Activated naive CD4-positive, alpha-beta T cell (primary cell): ENCODE data around the gene SETBP1.
A peak's percentile ranks its signal among the peaks of the same experiment; 100 is the strongest.

Experiments
- DNase-seq, 4 experiments: peaks; one replicate each; lab custom pipeline; 2025; lab: John Stamatoyannopoulos, UW

The SETBP1 gene

DNA sequence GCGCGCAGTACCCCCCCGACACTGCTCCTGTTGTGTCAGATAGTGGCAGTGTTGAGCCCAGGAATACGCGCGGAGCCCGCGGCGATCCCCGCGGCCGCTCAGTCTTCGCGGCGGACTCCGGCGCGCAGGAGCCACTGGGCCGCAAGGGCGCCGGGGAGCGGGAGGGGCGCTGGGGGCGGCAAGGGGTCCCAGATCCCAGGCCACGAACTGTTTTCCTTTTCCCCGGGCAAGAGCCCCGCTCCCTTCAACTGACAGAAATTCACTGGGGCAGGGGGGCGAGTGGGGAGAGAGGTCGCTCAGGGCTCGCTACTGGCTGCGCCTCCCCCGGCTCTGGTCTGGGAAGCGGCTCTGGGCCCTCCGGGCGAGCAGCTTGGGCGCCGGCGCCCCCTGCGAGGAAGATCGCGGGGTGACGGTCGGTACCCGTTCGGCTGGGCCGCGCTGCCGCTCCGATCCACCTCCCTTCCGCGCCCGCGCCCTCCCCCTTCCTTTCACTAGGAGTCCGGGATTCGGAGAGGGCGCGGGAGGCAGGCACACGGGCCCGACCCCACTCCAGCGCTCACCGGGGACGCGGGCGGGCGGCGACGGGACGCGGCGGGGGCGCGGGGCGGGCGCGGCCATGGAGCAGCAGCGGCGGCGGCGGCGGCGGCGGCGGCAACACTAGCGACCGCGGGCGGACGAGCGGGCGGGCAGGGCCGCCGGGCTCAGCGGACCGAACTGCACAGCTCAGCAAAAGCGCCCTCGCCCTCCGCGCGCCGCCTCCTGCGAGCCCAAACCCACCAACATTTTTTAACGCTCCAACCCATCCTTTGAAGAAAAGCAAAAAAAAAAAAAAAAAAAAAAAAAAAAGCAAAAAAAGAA is 1.4 kb upstream of the SETBP1 start:
- DNase-seq: peak in 3 of 4 experiments; percentile 2 to 8 (median 7)

DNA sequence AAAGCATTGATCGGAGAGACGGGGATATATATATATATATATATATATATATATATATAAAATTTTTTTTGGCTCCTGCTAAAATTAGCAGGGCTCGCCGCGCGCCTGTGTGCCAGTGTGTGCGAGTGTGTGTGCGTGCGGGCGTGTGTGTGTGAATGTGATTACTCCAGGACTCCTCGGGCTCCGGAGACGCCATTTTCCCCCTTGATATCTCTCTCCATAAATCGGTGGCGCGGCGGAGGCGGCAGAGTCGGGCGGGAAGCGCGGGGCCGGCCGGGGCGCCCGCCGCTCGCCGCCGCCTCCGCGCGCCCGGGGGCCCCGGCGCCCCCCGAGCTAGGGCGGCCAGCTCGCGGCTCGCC is 795 bp upstream of the SETBP1 start:
- no peak for DNase-seq

DNA sequence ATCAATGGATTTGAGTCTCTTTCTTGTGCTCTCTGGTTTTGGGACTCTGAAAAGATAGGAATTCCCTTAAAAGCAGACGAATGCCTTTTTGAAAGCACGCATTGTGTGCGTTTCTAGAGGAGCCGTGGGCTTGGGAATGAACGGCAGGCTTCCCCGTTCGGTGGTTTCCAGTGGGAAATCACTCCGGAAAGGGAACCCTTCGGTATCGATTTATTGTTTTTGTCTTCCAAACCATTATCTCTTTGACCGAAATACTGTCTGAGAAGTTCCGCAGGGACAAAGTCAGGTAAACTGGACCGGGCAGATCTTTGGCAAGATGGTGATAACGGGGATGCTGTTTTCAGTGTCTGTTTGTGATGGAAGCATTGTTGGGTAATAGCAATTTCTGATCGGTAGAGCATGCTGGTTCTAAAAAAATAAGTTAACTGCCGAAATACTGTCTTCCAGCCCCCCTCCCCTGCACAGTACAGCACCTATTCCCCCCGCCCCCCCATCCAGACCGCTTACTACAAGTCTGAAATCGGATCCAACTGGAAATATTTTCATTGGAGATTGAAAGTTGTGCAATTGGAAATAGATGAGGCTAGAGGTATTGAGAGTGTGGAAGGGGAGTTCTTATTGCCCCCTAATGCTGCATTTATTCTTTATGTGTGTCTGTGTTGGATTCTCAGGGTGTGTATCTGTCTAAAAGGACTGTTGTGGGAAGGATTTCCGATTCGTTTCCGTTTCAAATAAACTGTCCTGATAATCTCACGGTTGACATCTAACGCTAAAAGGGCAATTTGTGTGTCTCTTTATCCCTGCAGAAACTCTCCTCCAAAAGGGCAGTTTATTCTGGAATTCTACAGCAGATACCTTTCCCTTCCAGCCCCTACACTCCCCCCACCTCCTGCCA is 635 bp downstream of the SETBP1 start:
- no peak for DNase-seq

DNA sequence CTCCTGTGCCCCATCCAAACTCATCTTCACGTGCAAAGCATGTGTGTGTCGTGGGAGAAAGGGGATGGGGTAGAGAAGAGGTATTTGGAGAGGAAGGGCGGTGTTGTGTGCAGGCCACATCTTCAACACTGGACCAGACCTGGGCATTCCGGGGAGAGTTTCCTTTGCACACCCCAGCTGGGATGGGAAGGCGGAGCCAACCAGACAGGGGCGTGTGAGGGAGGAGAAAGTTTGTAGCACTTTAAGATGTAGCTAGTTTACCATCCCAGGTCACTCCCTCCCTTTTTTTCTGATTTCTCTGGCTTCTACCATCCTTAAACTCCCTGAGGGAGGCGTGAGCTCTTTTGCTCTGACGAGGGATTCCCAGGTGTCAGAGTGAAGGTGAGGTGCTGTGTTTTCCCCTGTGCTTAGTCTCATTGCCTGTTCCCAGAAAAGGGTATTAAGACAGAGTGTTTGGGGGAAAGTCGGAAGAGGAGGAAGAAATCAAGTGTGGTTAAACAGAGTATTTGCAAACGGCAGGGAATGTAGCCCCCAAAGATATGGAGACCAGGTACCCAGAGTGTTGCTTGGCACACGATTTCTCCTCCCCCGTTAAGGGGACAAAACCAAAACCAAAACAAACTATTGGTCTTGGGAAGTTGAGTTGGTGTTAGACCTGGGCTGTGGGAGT is 1.6 kb downstream of the SETBP1 start:
- DNase-seq: no peak

DNA sequence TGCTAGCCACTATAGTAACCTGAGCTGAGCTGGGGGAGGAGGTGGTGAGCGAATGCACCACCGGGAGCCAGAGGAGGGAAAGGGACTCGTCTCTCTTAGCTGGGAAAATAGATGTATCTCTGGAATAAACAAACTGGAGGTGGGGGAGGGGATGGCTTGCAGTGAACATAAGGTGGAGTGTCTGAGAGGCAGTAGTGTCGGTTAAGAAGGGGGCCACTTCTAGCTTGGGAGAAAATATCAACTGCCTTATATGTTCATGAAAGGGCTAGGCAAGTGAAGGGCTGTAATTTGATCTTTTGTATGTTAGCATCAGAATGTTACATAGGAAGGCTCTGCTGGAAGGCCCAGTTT is 2.2 kb downstream of the SETBP1 start:
- no peak for DNase-seq

DNA sequence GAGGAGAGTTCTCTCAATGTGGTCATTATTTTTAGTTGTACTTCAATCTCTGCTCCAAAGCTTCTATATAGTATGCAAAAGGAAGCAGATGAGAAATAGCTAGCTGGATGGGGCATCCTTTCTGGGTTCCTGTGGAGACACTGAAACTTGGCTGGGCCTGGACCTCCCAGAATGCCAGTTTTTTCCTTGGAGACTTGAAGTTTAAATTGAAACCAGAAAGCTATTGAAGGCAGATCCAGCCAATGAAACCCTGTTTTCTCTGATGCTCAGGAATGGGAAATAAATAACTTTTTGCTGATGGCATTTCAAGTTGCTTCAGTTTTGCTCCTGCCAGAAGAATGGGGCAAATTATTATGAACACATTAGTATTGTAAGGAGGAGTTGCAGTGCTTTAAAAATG is 2.9 kb downstream of the SETBP1 start:
- DNase-seq: no peak

DNA sequence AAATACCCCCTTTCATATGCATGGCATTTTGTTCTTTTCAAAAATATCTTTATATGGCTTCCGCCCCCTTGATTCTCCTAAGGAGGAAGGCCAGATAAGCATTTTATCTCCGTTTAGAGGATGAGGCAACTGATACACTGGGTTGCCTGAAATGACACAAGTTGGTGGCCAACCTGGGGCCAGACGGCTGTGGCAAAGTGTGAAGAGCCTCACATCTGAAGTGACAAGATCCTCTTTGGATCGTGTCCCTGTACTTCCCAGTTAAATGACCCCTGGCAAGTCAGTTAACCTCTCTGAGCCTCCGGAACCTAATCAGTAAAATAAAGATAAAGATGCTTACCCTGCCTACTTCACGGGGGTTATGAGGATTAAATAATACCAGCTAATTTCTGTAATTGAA is 4.6 kb downstream of the SETBP1 start:
- no peak for DNase-seq

DNA sequence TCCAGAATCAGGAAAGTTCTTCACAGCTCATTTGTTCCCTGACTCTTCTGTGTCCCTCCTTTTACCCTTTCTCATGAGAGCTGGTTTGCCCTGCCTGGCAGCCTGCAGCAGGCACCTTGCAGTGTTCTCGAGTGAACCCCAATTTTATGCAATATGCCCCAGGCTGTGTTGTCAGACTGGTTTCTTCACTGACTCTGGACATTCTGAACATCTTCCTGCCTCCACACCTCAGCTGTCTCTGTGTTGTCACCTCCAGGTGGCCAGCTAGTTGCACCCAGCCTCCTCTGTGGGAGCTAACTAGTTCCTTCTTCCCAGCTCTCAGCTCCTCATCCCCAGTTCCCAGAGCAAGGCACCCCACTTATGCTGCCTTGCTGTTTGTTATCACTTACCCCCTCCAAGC is 5.5 kb downstream of the SETBP1 start:
- no peak for DNase-seq

DNA sequence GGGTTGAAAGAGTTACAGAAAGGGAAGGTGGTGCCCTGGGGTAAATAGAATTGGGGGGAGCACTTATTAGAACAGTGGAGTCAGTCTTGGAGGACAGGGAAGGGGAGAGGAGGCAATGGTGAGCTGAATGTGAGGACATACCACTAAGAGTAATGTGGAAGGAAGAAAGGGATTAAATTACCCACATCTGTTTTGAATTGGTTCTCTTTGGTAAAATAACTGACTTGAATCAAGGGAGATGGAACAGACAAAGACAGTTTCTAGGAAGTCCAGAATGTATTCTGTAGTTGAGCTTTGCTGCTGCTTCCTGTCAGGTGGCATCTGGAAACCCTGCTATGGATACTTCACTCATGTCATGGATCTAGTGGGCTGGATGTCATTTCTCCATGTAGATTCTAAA is 6.7 kb downstream of the SETBP1 start:
- DNase-seq: no peak

DNA sequence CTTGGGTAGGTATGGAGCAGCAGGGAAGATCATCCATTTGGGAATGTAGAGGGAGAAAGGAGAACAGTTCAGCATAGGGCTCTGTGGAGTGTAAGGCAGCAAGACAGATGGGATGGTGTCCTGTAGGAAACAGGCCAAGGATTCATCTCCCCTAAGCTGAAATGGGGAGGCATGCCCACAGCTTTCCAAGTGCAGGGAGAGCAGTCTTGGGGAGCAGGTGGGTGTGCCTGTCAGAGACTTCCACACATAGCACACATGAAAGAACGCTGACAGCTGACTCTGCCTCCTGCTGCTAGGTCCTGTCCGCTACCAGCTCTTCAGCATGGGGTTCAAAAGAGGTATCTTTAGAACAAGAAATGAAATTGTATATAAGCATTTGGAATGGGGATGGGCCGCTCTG is 9.0 kb downstream of the SETBP1 start:
- no peak for DNase-seq

DNA sequence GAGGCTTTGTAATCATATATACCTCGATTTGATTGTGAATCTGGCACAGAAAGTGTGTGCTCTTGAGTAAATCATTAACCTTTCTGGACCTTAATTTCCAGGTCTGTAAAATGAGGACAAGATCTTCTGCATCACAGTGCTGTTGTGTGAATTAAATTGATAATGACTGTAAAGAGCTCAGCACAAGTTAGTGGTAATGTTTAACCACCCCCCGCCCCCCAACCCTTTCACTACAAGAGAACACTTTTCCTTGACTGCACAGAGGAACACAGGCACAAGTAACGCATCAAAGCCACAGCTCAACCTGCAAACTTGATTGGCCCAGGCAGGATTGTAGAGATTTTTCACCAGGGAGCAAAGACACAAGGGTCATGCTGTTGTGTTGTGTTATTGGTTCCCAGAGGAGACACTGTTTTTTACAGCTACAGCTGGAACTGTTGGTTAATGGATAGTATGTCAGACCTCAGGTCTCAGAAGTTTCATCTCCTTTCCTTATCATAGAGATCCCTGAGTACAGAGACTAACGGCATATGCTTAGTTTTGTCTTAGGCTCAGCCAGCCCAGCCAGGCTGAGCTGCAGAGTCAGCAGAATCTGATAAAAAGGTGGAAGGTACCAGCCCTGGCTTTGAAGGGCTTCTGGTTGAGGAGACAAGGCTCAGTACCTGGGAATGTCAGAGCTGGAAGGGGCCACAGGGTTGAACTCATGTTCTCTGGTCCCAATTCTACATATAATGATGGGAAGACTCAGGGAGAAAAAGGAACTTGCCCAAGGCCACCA is 10.6 kb downstream of the SETBP1 start:
- no peak for DNase-seq

DNA sequence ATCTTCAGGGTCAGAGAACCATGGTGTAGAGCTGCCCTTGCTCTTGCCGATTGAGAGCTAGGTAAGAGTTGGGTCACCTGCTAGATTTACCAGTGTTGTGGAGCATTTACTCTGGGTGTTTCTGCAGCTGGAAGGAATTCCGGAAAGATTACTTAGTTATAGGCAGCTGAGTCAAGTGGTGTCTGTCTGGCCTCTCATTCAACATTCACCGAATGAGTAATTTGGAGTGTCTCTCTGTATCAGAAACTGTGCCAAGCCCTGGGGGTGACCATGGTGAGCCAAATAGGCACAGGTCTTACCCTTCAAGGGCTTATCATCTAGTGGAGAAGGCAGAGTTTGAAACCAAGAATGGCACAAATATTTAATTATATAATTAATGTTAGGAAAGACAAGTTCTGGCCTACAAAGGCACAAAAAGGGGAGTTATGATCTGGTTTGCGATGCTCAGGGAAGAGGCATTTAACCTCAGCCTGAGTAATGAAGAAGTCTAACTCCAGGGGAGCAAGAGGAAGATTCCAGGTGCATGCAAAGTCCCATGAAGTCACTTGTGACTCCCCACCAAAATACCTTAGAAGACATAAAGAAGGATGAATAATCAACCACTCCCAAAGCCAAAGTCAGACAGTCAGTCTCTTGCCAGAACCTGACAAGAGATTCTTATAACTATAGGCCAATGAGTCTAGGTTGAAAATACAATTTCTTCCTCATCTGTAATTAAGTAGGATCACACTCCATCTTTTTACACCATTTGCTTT is 12.5 kb downstream of the SETBP1 start:
- no peak for DNase-seq

DNA sequence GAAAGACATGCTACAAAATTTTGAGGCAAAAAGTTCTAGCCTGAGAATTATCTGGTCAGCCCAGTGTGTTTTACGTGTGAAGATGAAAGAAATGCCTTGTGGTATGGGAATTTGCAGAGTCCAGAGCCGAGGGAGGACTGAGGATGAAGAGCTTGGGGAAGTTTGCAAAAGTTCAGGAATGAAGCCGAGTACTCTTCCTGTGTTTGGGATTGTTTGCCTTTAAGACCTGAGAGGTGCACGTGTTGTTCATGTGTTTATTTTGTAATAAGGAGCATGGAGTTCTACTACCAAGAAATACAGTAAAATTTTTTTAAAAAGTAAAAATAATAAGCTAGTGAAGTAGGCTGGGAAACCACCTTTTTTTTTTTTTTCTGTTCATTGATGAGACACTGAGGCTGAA is 14.8 kb downstream of the SETBP1 start:
- no peak for DNase-seq

DNA sequence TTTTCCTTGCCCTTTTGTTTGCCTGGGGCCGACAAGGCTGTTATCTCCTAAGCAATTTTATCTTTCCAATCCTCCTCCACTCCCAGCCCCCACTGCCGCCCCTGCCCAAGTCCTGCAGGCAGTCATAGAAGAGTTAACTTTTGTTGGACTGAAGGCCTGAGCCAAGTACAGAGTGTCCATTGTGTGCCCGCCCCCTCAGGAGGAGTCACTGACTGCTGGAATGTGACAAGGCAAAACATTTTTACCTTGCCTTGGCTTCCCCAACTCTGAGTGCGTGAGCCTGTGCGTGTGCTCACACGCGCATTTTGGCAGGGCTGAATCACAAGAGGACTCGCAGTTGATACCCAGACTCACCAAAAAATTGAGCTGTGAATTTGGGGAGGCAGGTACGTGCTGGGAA is 16.2 kb downstream of the SETBP1 start:
- no peak for DNase-seq

DNA sequence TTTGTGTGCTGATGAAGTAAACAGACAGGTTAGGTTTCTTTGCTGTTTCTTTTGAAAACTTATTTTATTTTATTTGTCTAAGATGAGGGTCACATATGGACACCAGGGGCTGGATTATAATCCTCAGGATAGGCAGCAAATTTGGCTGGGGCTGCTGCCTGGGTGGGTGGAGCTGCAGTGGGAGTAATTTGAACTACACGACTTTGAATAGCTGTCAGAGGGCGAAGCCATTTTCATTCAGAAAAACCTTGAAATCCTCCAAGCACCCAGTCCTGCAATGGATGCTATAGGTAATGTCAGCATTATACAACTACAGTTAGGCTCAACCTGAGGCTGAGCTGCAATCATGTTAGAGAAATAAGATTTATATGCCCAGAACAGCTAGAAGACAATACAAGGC is 16.6 kb downstream of the SETBP1 start:
- no peak for DNase-seq

DNA sequence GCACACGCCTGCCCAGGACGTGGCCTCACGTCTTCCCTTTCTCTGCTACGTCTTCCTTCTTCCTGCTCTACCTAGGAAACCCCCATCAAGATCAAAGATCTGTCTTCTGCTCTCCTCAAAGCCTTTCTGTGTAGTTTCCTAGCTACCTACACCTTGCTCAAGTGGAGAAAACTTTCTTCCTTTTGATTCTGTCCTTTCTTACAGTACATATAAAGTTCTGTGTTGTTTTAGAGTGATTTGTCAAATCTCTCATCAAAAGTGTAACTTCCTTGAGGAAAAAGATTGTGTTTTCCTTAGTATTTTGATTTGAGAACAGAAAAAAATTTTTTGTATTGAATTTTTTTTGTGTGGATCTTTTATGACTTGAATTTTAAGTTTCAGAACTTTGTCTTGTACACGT is 17.8 kb downstream of the SETBP1 start:
- DNase-seq: no peak

DNA sequence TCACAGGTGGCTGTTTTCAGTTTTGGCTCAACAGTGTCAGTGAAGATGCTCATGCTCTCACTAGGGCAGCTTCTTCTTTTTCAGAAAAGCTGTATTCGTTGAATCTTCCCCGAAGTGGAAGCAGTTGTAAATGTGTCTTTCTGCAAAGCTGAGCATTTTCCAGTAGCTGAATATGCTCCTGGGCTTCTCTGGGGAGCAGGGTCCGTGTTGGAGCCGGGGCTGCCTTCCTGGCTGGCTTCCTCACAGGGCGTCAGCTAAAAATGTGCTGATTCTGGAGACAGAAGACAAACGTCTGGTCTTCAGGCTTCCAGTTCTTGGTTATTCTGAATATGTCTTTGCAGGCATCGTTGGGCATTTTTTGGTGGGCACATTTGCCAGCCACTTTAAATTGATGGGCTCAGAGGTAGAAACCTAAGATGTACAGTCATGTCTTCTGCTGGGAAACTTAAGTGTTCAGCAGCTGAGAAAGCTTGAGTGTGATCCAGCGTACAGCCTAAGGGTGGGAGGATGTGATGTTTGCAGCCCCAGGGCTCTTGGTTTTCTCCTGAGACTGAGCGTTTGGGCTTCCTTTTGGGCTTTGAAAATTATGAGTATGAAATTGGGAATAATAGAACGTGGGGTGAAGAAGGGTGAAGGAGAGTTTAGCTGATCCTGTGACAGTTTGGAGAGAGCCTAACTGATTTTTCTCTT is 19.0 kb downstream of the SETBP1 start:
- DNase-seq: no peak

DNA sequence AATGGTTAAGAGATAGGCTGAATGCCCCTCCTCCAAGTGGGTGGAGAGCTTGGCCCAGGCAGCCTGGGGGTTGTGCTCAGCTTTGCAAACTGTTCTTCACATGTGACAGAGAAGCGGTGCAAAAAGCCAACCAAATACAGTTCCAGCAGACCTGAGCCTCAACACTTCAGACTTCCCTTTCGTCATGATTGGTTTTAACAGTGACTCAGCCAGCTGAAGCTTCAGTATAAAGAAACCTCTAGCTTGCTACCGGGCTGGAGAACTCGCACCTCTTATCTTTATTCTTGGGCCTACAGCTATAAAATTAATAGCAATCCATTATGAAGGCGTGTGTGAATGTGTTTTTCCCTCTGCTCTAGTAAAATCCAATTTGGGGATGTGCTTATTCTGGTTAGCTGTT is 20.0 kb downstream of the SETBP1 start:
- DNase-seq: no peak

DNA sequence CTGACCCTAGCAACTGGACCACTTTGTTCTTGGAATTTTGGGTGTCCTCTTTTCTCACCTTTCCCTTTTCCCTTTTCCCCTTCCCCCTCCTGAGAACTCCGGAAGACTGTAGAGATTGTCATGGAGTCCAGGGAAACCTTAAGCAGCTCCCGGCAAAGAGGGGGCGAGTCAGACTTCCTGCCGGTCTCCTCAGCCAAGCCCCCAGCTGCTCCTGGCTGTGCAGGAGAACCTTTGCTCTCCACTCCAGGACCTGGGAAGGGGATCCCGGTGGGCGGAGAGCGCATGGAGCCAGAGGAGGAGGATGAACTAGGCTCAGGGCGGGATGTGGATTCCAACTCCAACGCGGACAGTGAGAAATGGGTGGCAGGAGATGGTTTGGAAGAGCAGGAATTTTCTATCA is 20.5 kb downstream of the SETBP1 start:
- DNase-seq: no peak

DNA sequence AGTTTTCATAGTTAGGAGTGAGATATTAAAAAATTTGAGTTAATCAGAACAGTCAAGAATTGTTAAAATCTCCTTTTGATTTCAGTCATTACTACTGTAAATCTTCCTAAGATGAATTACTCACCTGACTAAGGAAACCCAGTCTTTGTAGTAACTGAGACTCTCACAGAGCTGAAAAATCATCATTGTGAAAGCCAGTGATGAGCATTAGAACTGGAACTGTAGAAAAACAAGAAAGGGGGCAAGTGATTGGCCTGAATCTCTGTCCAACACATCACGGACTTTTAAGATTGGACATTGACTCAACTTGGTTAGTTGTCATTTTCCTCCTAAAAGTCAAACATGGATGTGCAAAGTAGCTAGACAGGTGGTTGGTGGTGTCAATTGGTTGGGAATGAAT is 21.9 kb downstream of the SETBP1 start:
- no peak for DNase-seq
